Naive thymus-derived CD4-positive, alpha-beta T cell (primary cell): Measurements from ENCODE around the gene SPINK8. TPM values are rescaled to one million over a fixed set of nuclear protein-coding genes. Genes with fewer than 3 reads are reported as not detected.

Experiments
- ATAC-seq: fragments of 150-1000 bp; cut with Tn5 transposase; 2 replicates; pipeline ENCODE4 v1.10.0; 2021; ENCODE audit warnings: mild to moderate bottlenecking, moderate library complexity
- CTCF ChIA-PET: fragments of 350-600 bp; sonication (Branson Sonifier 250); formaldehyde crosslinking; loops from one replicate; lab custom pipeline; 2021; ENCODE audit warnings: antibody characterized with exemption; lab: Charles Lee
- POLR2A ChIA-PET: fragments of 350-600 bp; sonication (Branson Sonifier 250); formaldehyde crosslinking; loops from one replicate; lab custom pipeline; 2021; ENCODE audit warnings: antibody characterized with exemption, inconsistent platforms; lab: Charles Lee
- DNase-seq, 9 donors: peaks; one replicate each; pipeline versions ENCODE4 v3.0.0 to v3.0.0-alpha.2; 2020 to 2022; ENCODE audit warnings: mixed read lengths in 1 of 9
- H3K27ac ChIP-seq: one replicate; pipeline ENCODE4 v1.7.0; 2013; ENCODE audit warnings: mild to moderate bottlenecking, low read depth, low read length, moderate library complexity
- H3K27me3 ChIP-seq, 2 donors: one replicate each; pipeline ENCODE4 v1.7.0; 2013; ENCODE audit warnings: low read length in 2 of 2, mild to moderate bottlenecking in 2 of 2, moderate library complexity in 2 of 2; ENCODE audit not compliant: control insufficient read depth in 2 of 2, insufficient read depth in 2 of 2
- H3K36me3 ChIP-seq, 3 experiments: 1 replicate in 2 of 3; 2 replicates in 1 of 3; pipeline ENCODE4 v1.7.0; 2013; ENCODE audit warnings: low read length in 3 of 3, mild to moderate bottlenecking in 3 of 3, moderate library complexity in 1 of 3; ENCODE audit not compliant: insufficient read depth in 3 of 3, control insufficient read depth in 2 of 3
- H3K4me1 ChIP-seq, 2 donors: one replicate each; pipeline ENCODE4 v1.7.0; 2013; ENCODE audit warnings: low read length in 2 of 2, mild to moderate bottlenecking in 2 of 2, moderate library complexity in 1 of 2; ENCODE audit not compliant: control insufficient read depth in 2 of 2, insufficient read depth in 2 of 2
- H3K4me3 ChIP-seq: 2 replicates; pipeline ENCODE4 v1.7.0; 2013; ENCODE audit warnings: mild to moderate bottlenecking, low read length
- H3K9me3 ChIP-seq, 3 experiments: 1 replicate in 2 of 3; 2 replicates in 1 of 3; pipeline ENCODE4 v1.7.0; 2013; ENCODE audit warnings: low read length in 3 of 3; ENCODE audit not compliant: control insufficient read depth in 2 of 3
- H3K27ac Mint-ChIP-seq, 9 donors: one replicate each; pipeline ENCODE4 v1.8.0; 2020 to 2022; ENCODE audit warnings: mixed read lengths in 9 of 9, mild to moderate bottlenecking in 8 of 9, moderate library complexity in 5 of 9, inconsistent platforms in 2 of 9
- H3K27me3 Mint-ChIP-seq, 5 donors: one replicate each; pipeline ENCODE4 v1.8.0; 2021 to 2022; ENCODE audit warnings: mixed read lengths in 5 of 5, mild to moderate bottlenecking in 1 of 5
- H3K36me3 Mint-ChIP-seq, 5 donors: one replicate each; pipeline ENCODE4 v1.8.0; 2020 to 2022; ENCODE audit warnings: mixed read lengths in 5 of 5, mild to moderate bottlenecking in 3 of 5, inconsistent platforms in 1 of 5
- H3K4me1 Mint-ChIP-seq, 7 donors: one replicate each; pipeline ENCODE4 v1.8.0; 2020 to 2022; ENCODE audit warnings: mixed read lengths in 7 of 7, mild to moderate bottlenecking in 3 of 7, inconsistent platforms in 1 of 7
- H3K4me3 Mint-ChIP-seq, 10 donors: one replicate each; pipeline ENCODE4 v1.8.0; 2020 to 2022; ENCODE audit warnings: mild to moderate bottlenecking in 10 of 10, mixed read lengths in 10 of 10, moderate library complexity in 6 of 10, inconsistent platforms in 2 of 10
- H3K9me3 Mint-ChIP-seq, 11 donors: one replicate each; pipeline ENCODE4 v1.8.0; 2020 to 2022; ENCODE audit warnings: mixed read lengths in 11 of 11, mild to moderate bottlenecking in 4 of 11, inconsistent platforms in 1 of 11, moderate library complexity in 1 of 11
- intact Hi-C, 2 donors: fragments of 100-400 bp; cut with micrococcal nuclease; formaldehyde crosslinking; loops; one replicate each; pipeline ENCODE4 v1.15.1; 2023
- microRNA-seq: library from miRNA; unstranded; fragments of <30 nt; microRNA quantifications from one replicate; pipeline ENCODE4 v1.2.0, GENCODE V29; 2022; ENCODE audit warnings: borderline microRNAs expressed
- polyA plus RNA-seq, 2 donors: library from polyadenylated mRNA; unstranded; fragments of 300-500 nt; fragmentation: Illumina TruSeq; gene quantifications; one replicate each; pipeline ENCODE4 v1.2.3, GENCODE V29; 2021
- total RNA-seq, 6 experiments: library from RNA in 5 of 6; stranded (reverse) in 5 of 6; gene quantifications; 1 replicate in 5 of 6; 2 replicates in 1 of 6; pipeline ENCODE4 v1.2.3 and lab custom pipeline; 2021 to 2026

SPINK8 gene
- total and polyA plus RNA-seq, 7 experiments from 2014 or later = not detected

- Histone ChIP-seq H3K4me3 (no peak overlapping the region), H3K27ac (peak overlapping the region; percentile 71), H3K4me1 (peaks cover 14 to 26% of the 10 kb centered on the region in 2 donors), H3K36me3 (peaks cover 0 to 19% (median 3%) of the 10 kb centered on the region in 3 experiments), H3K9me3 (no peaks in the 10 kb centered on the region), H3K27me3 (no peaks in the 10 kb centered on the region)
- ChIA-PET CTCF (interaction anchor here (0.6 to 3.6 kb wide), 4 partner anchors 10 to 282 kb away, joined by 3 to 10 read pairs (median 4); no protein-coding TSS in a partner anchor), POLR2A (interaction anchor here (0.6 to 4.1 kb wide), 7 partner anchors 8 to 211 kb away, joined by 3 to 32 read pairs (median 5); partner anchors contain the start of gene ZNF589)
- Mint-ChIP-seq H3K4me1 (peaks cover 17 to 38% (median 36%) of the 10 kb centered on the region in 7 donors), H3K4me3 (peak overlapping the region in 9 of 10 donors; percentile 11 to 81 (median 50)), H3K9me3 (no peaks in the 10 kb centered on the region), H3K27me3 (no peaks in the 10 kb centered on the region), H3K36me3 (peaks cover 4 to 30% (median 5%) of the 10 kb centered on the region in 5 donors), H3K27ac (peak overlapping the region; percentile 89 to 99 (median 93))
- ATAC-seq (no peak), DNase-seq (no peak)
- intact Hi-C loops = loop anchor here (1.0 to 2.0 kb wide), 6 partner anchors 26 to 289 kb away; partner anchors contain the start of genes ZNF589 (in 2 of the 2), CDC25A (in 1 of the 2), NME6 (in 1 of the 2) and PFKFB4 (in 1 of the 2)
Observed at GRCh38 chr3:48267782-48268181, 65.7 kb downstream of the SPINK8 start.

GRCh38 chr3:48258530-48258929, 74.9 kb downstream of the SPINK8 start:
- H3K9me3 ChIP-seq = no peaks in the 10 kb centered on the region
- peak overlapping the region in 5 of 9 donors; percentile 14 to 62 (median 42) for H3K27ac Mint-ChIP-seq
- H3K4me1 ChIP-seq = no peaks in the 10 kb centered on the region
- ATAC-seq = no peak
- H3K9me3 Mint-ChIP-seq = peaks cover 0 to 7% (median 0%) of the 10 kb centered on the region in 11 donors
- H3K27ac ChIP-seq = no peak overlapping the region
- no peak overlapping the region for H3K4me3 Mint-ChIP-seq
- ChIA-PET CTCF (no interaction called here), POLR2A (no interaction called here)
- H3K27me3 ChIP-seq = no peaks in the 10 kb centered on the region
- H3K4me1 Mint-ChIP-seq = peaks cover 1 to 34% (median 19%) of the 10 kb centered on the region in 7 donors
- no peak for DNase-seq
- intact Hi-C loops = no loop called here
- peaks cover 0 to 46% (median 4%) of the 10 kb centered on the region in 3 experiments for H3K36me3 ChIP-seq
- no peak overlapping the region for H3K4me3 ChIP-seq
- no peaks in the 10 kb centered on the region for H3K27me3 Mint-ChIP-seq
- H3K36me3 Mint-ChIP-seq = peaks cover 16 to 51% (median 44%) of the 10 kb centered on the region in 5 donors

Small RNA genes lying within 50 kb of the gene (microRNA-seq; reads per million reads assigned to microRNA genes)
- not detected for gene MIR2115

Other genes starting within 250 kb of the SPINK8 start
- 10 to 100 TPM in 1 of 5 experiments, under 1 TPM in 1, not detected in 3; 0.61 to 20.7 TPM for gene CDC25A, start 145.2 kb downstream of the SPINK8 start, total RNA-seq
- not detected for gene CDC25A, start 145.2 kb downstream of the SPINK8 start, polyA plus RNA-seq
- gene CAMP, start 110.2 kb downstream of the SPINK8 start, total RNA-seq = under 1 TPM in 1 of 5 experiments, not detected in 4; 0.54 TPM
- not detected for gene CAMP, start 110.2 kb downstream of the SPINK8 start, polyA plus RNA-seq
- gene ZNF589, start 92.6 kb downstream of the SPINK8 start, total RNA-seq = 10 to 100 TPM; 37.7 to 64.0 (median 40.2) TPM
- gene ZNF589, start 92.6 kb downstream of the SPINK8 start, polyA plus RNA-seq = 1 to 10 TPM; 5.1 to 9.2 TPM
- gene NME6, start 32.3 kb downstream of the SPINK8 start, total RNA-seq = 10 to 100 TPM; 10.8 to 35.9 (median 34.9) TPM
- gene NME6, start 32.3 kb downstream of the SPINK8 start, polyA plus RNA-seq = 10 to 100 TPM; 48.6 to 65.5 TPM
- gene FBXW12, start 38.6 kb upstream of the SPINK8 start, total RNA-seq = not detected
- gene FBXW12, start 38.6 kb upstream of the SPINK8 start, polyA plus RNA-seq = not detected
- gene PLXNB1, start 96.4 kb upstream of the SPINK8 start, total RNA-seq = 1 to 10 TPM in 4 of 5 experiments, under 1 TPM in 1; 0.79 to 3.3 (median 2.7) TPM
- gene PLXNB1, start 96.4 kb upstream of the SPINK8 start, polyA plus RNA-seq = not detected
- gene CCDC51, start 106.5 kb upstream of the SPINK8 start, total RNA-seq = 10 to 100 TPM in 1 of 5 experiments, 1 to 10 TPM in 4; 3.6 to 16.5 (median 5.0) TPM
- 10 to 100 TPM; 10.2 to 14.3 TPM for gene CCDC51, start 106.5 kb upstream of the SPINK8 start, polyA plus RNA-seq
- 100 to 1,000 TPM; 193 to 278 (median 236) TPM for gene TMA7, start 106.6 kb upstream of the SPINK8 start, total RNA-seq
- 100 to 1,000 TPM; 512 to 752 TPM for gene TMA7, start 106.6 kb upstream of the SPINK8 start, polyA plus RNA-seq
- 10 to 100 TPM in 3 of 5 experiments, 1 to 10 TPM in 2; 7.9 to 14.2 (median 12.5) TPM for gene ATRIP, start 113.1 kb upstream of the SPINK8 start, total RNA-seq
- gene ATRIP, start 113.1 kb upstream of the SPINK8 start, polyA plus RNA-seq = 10 to 100 TPM; 10.7 to 16.2 TPM
- 100 to 1,000 TPM; 147 to 236 (median 182) TPM for gene SHISA5, start 170.5 kb upstream of the SPINK8 start, total RNA-seq
- gene SHISA5, start 170.5 kb upstream of the SPINK8 start, polyA plus RNA-seq = 100 to 1,000 TPM; 348 to 383 TPM
- 10 to 100 TPM in 2 of 5 experiments, 1 to 10 TPM in 3; 3.0 to 64.2 (median 3.7) TPM for gene PFKFB4, start 223.1 kb upstream of the SPINK8 start, total RNA-seq
- 1 to 10 TPM; 2.6 to 3.4 TPM for gene PFKFB4, start 223.1 kb upstream of the SPINK8 start, polyA plus RNA-seq
- under 1 TPM in 1 of 5 experiments, not detected in 4; 0.51 TPM for gene UCN2, start 230.1 kb upstream of the SPINK8 start, total RNA-seq
- gene UCN2, start 230.1 kb upstream of the SPINK8 start, polyA plus RNA-seq = not detected